Duodenal mucosa (tissue), 2 donors: ENCODE data around the gene ATOSA.

ENCODE experiments used
- H3K27ac ChIP-seq: one replicate; pipeline ENCODE4 v1.7.0; 2013; ENCODE audit warnings: low read depth, low read length
- H3K27me3 ChIP-seq, 2 donors: one replicate each; pipeline ENCODE4 v1.7.0; 2013; ENCODE audit warnings: low read length in 2 of 2, control low read depth in 1 of 2; ENCODE audit not compliant: insufficient read depth in 2 of 2, control insufficient read depth in 1 of 2
- H3K36me3 ChIP-seq, 2 donors: one replicate each; pipeline ENCODE4 v1.7.0; 2013; ENCODE audit warnings: low read length in 2 of 2, control low read depth in 1 of 2; ENCODE audit not compliant: insufficient read depth in 2 of 2, control insufficient read depth in 1 of 2
- H3K4me1 ChIP-seq, 2 donors: one replicate each; pipeline ENCODE4 v1.7.0; 2013; ENCODE audit warnings: low read length in 2 of 2, control low read depth in 1 of 2; ENCODE audit not compliant: insufficient read depth in 2 of 2, control insufficient read depth in 1 of 2
- H3K4me3 ChIP-seq, 2 donors: one replicate each; pipeline ENCODE4 v1.7.0; 2013; ENCODE audit warnings: low read length in 2 of 2, low read depth in 1 of 2
- H3K9ac ChIP-seq, 2 donors: one replicate each; pipeline ENCODE4 v1.7.0; 2013; ENCODE audit warnings: low read length in 2 of 2, low read depth in 1 of 2
- H3K9me3 ChIP-seq, 2 donors: one replicate each; pipeline ENCODE4 v1.7.0; 2013; ENCODE audit warnings: low read length in 2 of 2, control low read depth in 1 of 2; ENCODE audit not compliant: control insufficient read depth in 1 of 2

The ATOSA gene

DNA sequence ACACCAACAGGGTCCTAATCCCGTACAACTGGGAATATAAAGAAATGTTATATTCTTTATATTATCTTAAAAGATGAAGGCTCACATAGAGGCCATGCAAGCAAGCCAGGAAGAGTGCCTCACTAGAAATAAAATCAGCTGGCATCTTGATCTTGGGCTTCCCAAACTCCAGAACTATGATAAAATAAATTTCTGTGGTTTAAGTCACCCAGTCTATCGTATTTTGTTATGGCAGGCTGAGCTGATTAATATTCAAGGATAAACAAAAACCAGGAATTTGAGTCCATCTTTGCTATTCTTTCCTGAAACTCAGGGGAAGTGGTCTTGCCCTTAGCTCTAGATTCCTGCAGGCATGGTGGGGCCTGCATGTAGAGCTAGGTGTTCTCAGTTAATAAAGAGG lies 42.7 kb downstream of the ATOSA start:
- H3K9me3 ChIP-seq, result no peaks in the 10 kb centered on the region
- H3K4me3 ChIP-seq, result no peak overlapping the region
- peaks cover 3 to 14% of the 10 kb centered on the region in 2 donors for H3K4me1 ChIP-seq
- no peaks in the 10 kb centered on the region for H3K27me3 ChIP-seq
- peaks cover 9% of the 10 kb centered on the region in 2 donors for H3K36me3 ChIP-seq
- no peak overlapping the region for H3K27ac ChIP-seq
- no peak overlapping the region for H3K9ac ChIP-seq

DNA sequence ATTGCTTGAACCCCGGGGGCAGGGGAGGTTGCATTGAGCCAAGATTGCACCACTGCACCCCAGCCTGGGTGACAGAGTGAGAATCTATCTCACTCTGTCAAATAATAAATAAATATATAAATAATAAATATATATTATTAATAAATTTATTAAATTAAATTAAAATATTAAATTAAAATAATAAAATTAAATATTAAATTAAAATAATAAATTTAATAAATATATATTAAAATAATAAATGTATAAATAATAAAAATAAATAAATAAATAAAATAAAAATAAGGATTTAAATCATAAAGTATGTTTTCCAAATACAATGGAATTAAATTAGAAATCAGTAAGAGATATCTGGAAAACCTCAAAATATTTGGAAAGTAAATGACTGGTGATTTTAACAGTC lies 43.3 kb downstream of the ATOSA start:
- H3K4me3 ChIP-seq, result no peak overlapping the region
- H3K27ac ChIP-seq, result no peak overlapping the region
- peaks cover 3 to 14% of the 10 kb centered on the region in 2 donors for H3K4me1 ChIP-seq
- H3K9ac ChIP-seq, result no peak overlapping the region
- H3K9me3 ChIP-seq, result no peaks in the 10 kb centered on the region
- no peaks in the 10 kb centered on the region for H3K27me3 ChIP-seq
- H3K36me3 ChIP-seq, result peaks cover 4 to 12% of the 10 kb centered on the region in 2 donors
